BLaER1 (cell line): ENCODE measurements around the gene TNS3.

Source experiments
- H3K27ac ChIP-seq: shearing (Covaris generic); formaldehyde crosslinking; 2 replicates; pipeline ENCODE4 v1.8.1; 2022
- H3K27me3 ChIP-seq: shearing (Covaris generic); formaldehyde crosslinking; 2 replicates; pipeline ENCODE4 v1.8.1; 2022
- H3K36me3 ChIP-seq: shearing (Covaris generic); formaldehyde crosslinking; 2 replicates; pipeline ENCODE4 v1.8.1; 2022
- H3K4me1 ChIP-seq: shearing (Covaris generic); formaldehyde crosslinking; 2 replicates; pipeline ENCODE4 v1.8.1; 2022
- H3K4me2 ChIP-seq: shearing (Covaris generic); formaldehyde crosslinking; 2 replicates; pipeline ENCODE4 v1.8.1; 2022
- H3K4me3 ChIP-seq: shearing (Covaris generic); formaldehyde crosslinking; 2 replicates; pipeline ENCODE4 v1.8.1; 2022
- H3K9ac ChIP-seq: shearing (Covaris generic); formaldehyde crosslinking; 2 replicates; pipeline ENCODE4 v1.8.1; 2022
- H3K9me3 ChIP-seq: shearing (Covaris generic); formaldehyde crosslinking; 2 replicates; pipeline ENCODE4 v1.8.1; 2022
- H4K20me1 ChIP-seq: shearing (Covaris generic); formaldehyde crosslinking; 2 replicates; pipeline ENCODE4 v1.8.1; 2022
- Cebpa-rat ChIP-seq: shearing (Covaris generic); IDR thresholded peaks from 2 replicates; pipeline ENCODE4 v1.8.1; 2022

TNS3 gene

DNA sequence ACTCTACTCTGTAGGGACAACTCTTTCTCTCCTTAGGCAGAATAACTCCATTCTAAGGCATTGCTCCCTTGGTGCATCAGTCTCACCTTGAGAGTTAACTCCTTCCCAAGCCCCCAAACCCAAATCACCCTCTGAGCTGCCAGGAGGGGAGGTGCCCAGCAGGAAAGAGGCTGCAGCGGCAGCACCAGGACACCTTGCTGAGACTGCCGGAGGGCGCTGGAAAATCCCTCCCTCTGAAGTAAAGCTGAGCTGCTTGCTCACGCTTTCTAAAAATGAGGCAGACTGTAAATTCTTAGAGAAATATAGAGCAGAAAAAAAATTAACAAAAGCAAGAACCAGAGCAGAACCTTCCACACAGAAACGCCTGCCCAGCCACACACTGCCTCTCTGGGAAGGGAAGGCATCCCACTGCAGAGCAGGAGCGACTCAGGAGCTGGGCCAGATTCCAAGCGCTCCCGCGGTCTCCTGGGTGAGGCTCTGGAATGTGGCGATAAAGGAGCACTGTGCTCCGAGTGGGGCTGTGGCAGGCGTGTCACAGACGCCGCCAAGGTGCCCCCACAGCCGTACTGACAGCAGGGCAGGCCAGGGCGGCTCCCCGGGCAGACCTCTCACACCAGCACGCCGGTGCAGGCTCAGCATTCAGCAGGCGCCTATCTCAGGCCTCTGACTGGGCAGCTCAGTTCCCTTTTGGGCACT is 202.1 kb downstream of the TNS3 start:
- H3K36me3 ChIP-seq, result peaks cover 10% of the 10 kb centered on the region; the same call in 1 of the 2 replicates
- peaks cover 19% of the 10 kb centered on the region for H3K4me1 ChIP-seq
- H3K4me2 ChIP-seq, result no peak overlapping the region
- H3K9me3 ChIP-seq, result no peaks in the 10 kb centered on the region
- no peak overlapping the region for H3K4me3 ChIP-seq
- H3K9ac ChIP-seq, result no peak overlapping the region
- no peak for TF ChIP-seq Cebpa-rat
- H3K27me3 ChIP-seq, result peaks cover 57% of the 10 kb centered on the region
- no peak overlapping the region for H3K27ac ChIP-seq
- H4K20me1 ChIP-seq, result peaks cover 95% of the 10 kb centered on the region

DNA sequence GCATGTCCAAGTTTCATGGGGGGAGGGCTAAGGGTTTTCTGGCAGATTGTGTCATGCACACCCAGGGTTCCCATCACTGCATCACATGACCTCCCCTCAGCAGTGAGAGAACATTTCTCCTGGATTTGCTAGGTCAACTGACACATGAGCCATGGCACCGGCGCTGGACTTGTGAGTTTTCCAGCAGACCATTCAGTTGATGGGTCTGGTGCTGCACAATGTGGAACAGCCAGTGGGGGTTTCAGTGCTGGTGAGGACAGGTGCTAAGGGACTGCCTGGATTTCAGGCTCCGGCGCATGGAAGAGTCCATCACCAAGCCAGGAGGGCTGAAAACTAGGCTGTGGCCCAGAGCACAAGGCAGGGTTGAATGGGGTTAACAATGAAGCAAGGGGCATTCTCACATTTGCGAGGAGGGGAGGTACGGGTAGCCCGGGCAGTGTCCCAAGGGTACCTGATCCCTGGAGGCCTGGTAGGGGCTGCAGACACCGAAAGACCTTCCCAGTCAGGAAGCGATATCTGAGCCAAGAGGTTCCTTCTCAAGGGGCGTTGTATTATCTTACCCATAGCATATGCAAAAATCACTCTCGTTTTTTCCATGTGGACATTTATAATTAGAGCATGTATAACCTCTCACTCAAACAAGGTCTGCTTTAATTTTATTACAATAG is 203.0 kb downstream of the TNS3 start:
- H3K9ac ChIP-seq, result no peak overlapping the region

DNA sequence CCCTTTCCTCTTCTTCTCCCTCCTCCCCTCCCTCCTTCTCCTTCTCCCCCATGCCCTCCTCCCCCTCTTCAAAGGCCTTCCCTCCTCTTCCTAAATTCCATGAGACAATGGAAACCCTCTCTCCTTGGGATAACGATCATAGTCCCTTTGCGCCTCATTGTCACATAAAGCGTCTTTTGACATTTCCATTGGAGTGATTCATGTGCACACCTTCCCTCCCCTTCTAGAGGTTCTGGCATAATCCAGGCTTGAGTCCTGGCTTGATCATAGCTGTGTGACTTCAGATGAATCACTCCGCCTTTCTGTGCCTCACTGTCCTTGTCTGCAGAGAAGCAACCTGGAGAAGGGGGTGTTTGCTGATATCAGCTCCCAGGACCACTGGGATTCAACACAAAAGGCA is 204.2 kb downstream of the TNS3 start:
- no peak overlapping the region for H3K4me3 ChIP-seq
- H3K4me1 ChIP-seq, result peaks cover 19% of the 10 kb centered on the region
- TF ChIP-seq Cebpa-rat, result no peak
- peaks cover 81% of the 10 kb centered on the region for H4K20me1 ChIP-seq
- no peak overlapping the region for H3K4me2 ChIP-seq
- H3K27ac ChIP-seq, result no peak overlapping the region
- no peak overlapping the region for H3K9ac ChIP-seq
- peaks cover 38% of the 10 kb centered on the region for H3K27me3 ChIP-seq
- no peaks in the 10 kb centered on the region for H3K9me3 ChIP-seq
- peaks cover 10% of the 10 kb centered on the region; the same call in 1 of the 2 replicates for H3K36me3 ChIP-seq

More for the DNA sequence above, 203.0 kb downstream of the TNS3 start:
- Histone ChIP-seq H3K9me3 (no peaks in the 10 kb centered on the region), H4K20me1 (peaks cover 92% of the 10 kb centered on the region), H3K4me1 (peaks cover 19% of the 10 kb centered on the region), H3K36me3 (peaks cover 10% of the 10 kb centered on the region; the same call in 1 of the 2 replicates), H3K27ac (no peak overlapping the region), H3K4me3 (no peak overlapping the region), H3K4me2 (no peak overlapping the region), H3K27me3 (peaks cover 48% of the 10 kb centered on the region)
- TF ChIP-seq Cebpa-rat, result no peak

DNA sequence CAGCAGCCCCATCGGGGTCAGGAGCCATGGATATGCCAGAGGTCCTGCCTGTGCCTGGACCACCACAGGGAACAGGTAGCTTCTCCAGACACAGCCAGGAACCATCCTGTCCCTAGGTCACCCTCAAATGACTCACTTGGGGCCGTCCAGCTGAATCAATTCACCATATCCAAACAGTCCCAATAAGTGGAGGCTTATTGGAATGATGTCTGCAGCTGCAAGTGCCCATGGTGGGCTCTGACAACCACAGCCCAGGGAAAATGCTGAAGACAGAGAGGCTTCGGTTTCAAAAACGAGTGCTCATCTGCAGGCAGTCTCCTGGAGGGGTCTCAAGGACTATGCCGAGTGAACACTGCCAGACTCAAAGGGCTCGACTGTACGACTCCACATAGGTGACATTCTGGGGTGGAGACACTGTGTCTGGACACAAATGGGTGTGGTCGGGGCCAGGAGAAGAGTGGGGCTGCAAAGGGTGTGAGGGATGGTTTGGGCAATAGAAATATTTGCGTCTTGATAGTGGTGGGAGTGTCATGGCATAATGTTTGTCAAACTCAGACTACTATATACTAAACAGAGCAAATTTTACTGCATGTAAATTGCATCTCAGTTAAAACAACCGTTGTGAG is 204.8 kb downstream of the TNS3 start:
- peaks cover 31% of the 10 kb centered on the region for H3K27me3 ChIP-seq
- no peak for TF ChIP-seq Cebpa-rat
- no peak overlapping the region for H3K4me2 ChIP-seq
- no peaks in the 10 kb centered on the region for H3K9me3 ChIP-seq
- H3K4me3 ChIP-seq, result no peak overlapping the region
- peaks cover 10% of the 10 kb centered on the region; the same call in 1 of the 2 replicates for H3K36me3 ChIP-seq
- H4K20me1 ChIP-seq, result peaks cover 75% of the 10 kb centered on the region
- no peak overlapping the region for H3K27ac ChIP-seq
- no peak overlapping the region for H3K9ac ChIP-seq
- H3K4me1 ChIP-seq, result peaks cover 19% of the 10 kb centered on the region

DNA sequence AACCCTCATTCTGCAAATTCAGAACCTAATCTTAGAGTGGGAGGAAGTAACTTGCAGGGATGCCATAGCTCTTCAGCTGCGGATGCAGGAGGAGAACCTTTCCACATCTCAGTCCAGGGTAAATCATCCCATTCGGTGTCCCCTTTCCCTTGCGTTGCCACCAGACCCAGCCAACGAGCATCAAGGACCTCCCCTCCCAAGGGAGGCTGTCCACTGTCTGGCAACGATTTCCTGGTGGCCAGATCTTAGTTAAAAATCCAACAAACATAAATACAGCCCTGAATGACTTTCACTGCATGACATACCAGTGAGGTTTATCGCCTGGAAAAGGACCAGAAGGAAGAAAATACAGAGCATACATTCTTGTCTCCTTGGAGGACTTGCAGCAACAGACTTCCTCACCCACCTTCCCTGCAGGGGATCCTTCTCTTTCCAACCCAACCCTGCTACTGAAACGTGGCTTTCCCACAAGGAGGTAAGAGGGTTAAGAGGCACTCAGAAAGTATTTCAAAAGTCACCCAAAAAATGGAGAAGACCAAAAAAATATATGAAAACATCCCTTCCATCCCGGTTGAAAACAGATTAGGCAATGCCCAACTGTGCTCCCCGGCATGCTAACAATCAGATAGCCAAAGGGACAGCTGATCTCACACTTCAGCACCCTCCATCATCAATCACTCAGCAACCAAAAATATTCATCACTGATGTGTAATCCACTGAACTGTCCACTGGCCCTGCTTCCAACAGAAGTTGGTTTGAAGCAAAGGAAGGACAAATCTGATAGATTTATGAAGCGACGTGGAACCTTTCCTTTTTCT is 206.6 kb downstream of the TNS3 start:
- Histone ChIP-seq H3K27me3 (peaks cover 25% of the 10 kb centered on the region), H3K9ac (no peak overlapping the region), H3K9me3 (no peaks in the 10 kb centered on the region), H3K4me3 (no peak overlapping the region), H3K27ac (no peak overlapping the region), H3K36me3 (peaks cover 8% of the 10 kb centered on the region; the same call in 1 of the 2 replicates), H4K20me1 (peaks cover 64% of the 10 kb centered on the region), H3K4me2 (no peak overlapping the region), H3K4me1 (peaks cover 5% of the 10 kb centered on the region; the same call in 1 of the 2 replicates)
- no peak for TF ChIP-seq Cebpa-rat

DNA sequence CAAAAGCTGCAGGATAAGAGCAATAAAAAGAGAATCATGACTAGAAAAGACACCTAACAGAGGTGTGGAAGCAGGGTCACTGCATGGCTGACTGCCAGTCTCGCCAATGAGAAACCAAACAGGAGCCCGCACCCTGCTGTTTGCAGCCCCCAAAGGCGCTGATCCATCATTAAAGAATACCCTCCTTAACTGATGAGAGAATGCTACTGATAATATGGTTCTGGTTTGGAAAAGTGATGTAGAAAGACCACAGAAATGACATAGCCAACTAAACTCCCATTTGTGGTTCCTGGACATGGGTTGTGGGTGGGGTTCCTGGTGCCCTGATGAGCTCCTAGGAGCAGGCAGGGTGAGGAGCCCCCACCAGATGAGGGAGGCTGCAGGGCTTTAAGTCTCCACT is 207.4 kb downstream of the TNS3 start:
- Histone ChIP-seq H3K27ac (no peak overlapping the region), H3K4me2 (no peak overlapping the region), H3K9ac (no peak overlapping the region), H3K36me3 (peaks cover under 1% of the 10 kb centered on the region), H3K27me3 (peaks cover 18% of the 10 kb centered on the region), H3K9me3 (no peaks in the 10 kb centered on the region), H3K4me3 (no peak overlapping the region), H4K20me1 (peaks cover 56% of the 10 kb centered on the region), H3K4me1 (0 out of 2 replicates have a peak, but pooled peaks cover under 1% of the 10 kb centered on the region)
- no peak for TF ChIP-seq Cebpa-rat

DNA sequence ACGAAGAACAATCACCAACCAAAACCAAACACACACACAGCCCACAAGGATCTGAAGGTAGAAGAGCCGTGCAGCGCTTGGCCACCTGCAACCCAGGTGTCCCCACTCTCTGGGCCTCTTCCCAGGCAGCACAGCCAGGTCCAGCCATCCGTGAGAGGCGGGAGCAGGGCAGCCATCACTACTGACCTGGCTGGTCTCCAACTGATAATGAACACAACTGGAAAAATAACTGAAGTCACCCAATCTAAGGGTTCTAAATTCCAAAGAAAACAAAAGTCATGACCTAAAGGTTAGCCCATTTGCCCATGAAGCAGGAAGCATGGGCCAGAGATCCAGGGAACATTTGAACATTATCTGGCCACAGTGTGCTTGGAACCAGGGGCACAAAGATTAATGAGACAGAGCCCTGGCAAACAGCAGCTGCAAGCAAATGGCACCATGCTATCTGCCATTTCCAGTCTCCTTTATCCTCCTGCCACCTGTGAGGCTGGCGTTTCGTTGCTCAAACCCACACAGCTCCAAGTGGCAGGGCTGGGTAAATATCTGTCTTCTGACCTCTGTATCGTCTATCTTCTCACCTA is 207.9 kb downstream of the TNS3 start:
- no peak overlapping the region for H3K9ac ChIP-seq
- no peaks in the 10 kb centered on the region for H3K4me1 ChIP-seq
- H4K20me1 ChIP-seq, result peaks cover 52% of the 10 kb centered on the region; the same call in 1 of the 2 replicates
- H3K4me2 ChIP-seq, result no peak overlapping the region
- H3K36me3 ChIP-seq, result peaks cover 7% of the 10 kb centered on the region
- TF ChIP-seq Cebpa-rat, result no peak
- H3K4me3 ChIP-seq, result no peak overlapping the region
- no peaks in the 10 kb centered on the region for H3K9me3 ChIP-seq
- H3K27me3 ChIP-seq, result peaks cover 15% of the 10 kb centered on the region
- H3K27ac ChIP-seq, result no peak overlapping the region

DNA sequence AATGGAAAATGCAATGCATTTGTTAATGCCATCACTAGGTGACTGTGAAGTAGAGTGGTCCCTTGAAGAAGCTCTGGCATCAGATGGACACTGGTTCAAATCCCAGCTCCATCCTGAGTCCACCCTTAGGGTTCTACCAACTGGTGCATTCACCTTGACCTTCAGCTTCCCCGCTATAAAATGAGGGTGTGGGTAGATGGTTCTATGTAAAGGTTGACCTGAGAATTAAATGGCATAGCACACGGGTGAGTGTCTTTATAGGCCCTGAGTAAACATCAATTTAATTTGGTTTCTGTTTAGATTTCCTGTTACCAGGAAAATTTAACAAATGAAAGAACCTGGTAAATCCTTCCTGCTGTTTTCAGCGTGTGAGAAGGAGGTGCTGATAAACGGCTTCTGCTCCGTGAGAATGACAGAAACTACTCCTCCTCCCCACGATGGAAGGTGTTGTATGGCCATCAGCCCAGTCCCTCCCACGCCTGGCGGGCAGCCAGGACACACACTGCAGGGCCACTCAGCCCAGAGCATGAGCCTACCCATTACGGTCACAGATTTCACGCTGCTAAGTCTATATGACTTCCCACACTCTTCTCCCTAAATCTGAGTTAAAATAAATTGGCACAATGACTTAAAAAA is 210.1 kb downstream of the TNS3 start:
- Histone ChIP-seq H3K4me1 (no peaks in the 10 kb centered on the region), H3K4me2 (no peak overlapping the region), H4K20me1 (peaks cover 31% of the 10 kb centered on the region; the same call in 1 of the 2 replicates), H3K9me3 (no peaks in the 10 kb centered on the region), H3K4me3 (no peak overlapping the region), H3K36me3 (peaks cover 25% of the 10 kb centered on the region), H3K9ac (no peak overlapping the region), H3K27ac (no peak overlapping the region), H3K27me3 (0 out of 2 replicates have a peak, but pooled peaks cover under 1% of the 10 kb centered on the region)
- no peak for TF ChIP-seq Cebpa-rat

DNA sequence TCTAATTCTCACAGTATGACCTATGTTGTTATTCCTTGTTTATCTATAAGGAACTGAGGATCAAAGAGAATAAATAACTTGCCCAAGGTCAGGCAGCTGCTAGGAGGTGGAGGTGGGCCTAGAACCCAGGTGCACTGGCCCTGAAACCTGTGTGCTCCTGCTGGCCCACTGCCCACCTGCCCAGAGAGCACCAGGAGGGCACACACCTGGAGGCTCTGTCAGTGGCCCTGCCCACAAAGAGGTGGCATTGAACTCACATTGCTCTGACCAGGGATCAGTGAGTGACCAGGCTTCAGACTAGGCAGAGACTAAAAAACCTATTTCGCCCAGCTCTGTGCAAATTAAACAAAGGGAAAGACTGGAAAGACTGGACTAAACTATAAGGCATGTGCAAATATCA is 210.6 kb downstream of the TNS3 start:
- Histone ChIP-seq H4K20me1 (peaks cover 29% of the 10 kb centered on the region; the same call in 1 of the 2 replicates), H3K9ac (no peak overlapping the region), H3K4me2 (no peak overlapping the region), H3K9me3 (no peaks in the 10 kb centered on the region), H3K27ac (no peak overlapping the region), H3K36me3 (peaks cover 30% of the 10 kb centered on the region), H3K4me3 (no peak overlapping the region), H3K4me1 (no peaks in the 10 kb centered on the region), H3K27me3 (no peaks in the 10 kb centered on the region)
- no peak for TF ChIP-seq Cebpa-rat
